Astrocyte of the spinal cord (primary cell): ENCODE results near the gene BSN.

ENCODE experiments used
- DNase-seq: peaks from one replicate; pipeline ENCODE4 v3.0.0; 2011; ENCODE audit warnings: low read depth, low spot score
- H3K4me3 ChIP-seq: 2 replicates; pipeline ENCODE4 v1.5.1; 2011; ENCODE audit warnings: low read depth, mild to moderate bottlenecking, low read length, moderate library complexity
- CTCF ChIP-seq: IDR thresholded peaks from 2 replicates; pipeline ENCODE4 v1.5.1; 2012; ENCODE audit warnings: low read depth, mild to moderate bottlenecking, low read length, inconsistent platforms
- in situ Hi-C: cut with HindIII; loops from 2 replicates; pipeline ENCODE4 v1.10.0; 2017; ENCODE audit warnings: low sequenced_read_pairs

The BSN gene

GRCh38 chr3:49703956-49704355 lies 149.7 kb downstream of the BSN start:
- DNase-seq, result no peak
- no peak for TF ChIP-seq CTCF

GRCh38 chr3:49704629-49705028 lies 150.4 kb downstream of the BSN start:
- no peak for DNase-seq
- in situ Hi-C loops, result no loop called here
- H3K4me3 ChIP-seq, result no peak overlapping the region
- no peak for TF ChIP-seq CTCF

More at GRCh38 chr3:49703956-49704355, 149.7 kb downstream of the BSN start:
- in situ Hi-C loops, result no loop called here
- H3K4me3 ChIP-seq, result no peak overlapping the region

GRCh38 chr3:49705390-49705960 lies 151.2 kb downstream of the BSN start:
- in situ Hi-C loops, result no loop called here
- no peak overlapping the region for H3K4me3 ChIP-seq
- no peak for DNase-seq
- TF ChIP-seq CTCF, result no peak

GRCh38 chr3:49706456-49707112 lies 152.3 kb downstream of the BSN start:
- H3K4me3 ChIP-seq, result no peak overlapping the region
- in situ Hi-C loops, result no loop called here
- DNase-seq, result no peak
- TF ChIP-seq CTCF, result no peak

GRCh38 chr3:49707113-49707480 lies 152.8 kb downstream of the BSN start:
- in situ Hi-C loops, result no loop called here
- H3K4me3 ChIP-seq, result no peak overlapping the region
- peak; percentile 26 for DNase-seq
- TF ChIP-seq CTCF, result no peak

GRCh38 chr3:49709852-49710251 lies 155.6 kb downstream of the BSN start:
- DNase-seq, result no peak
- in situ Hi-C loops, result no loop called here
- no peak overlapping the region for H3K4me3 ChIP-seq
- TF ChIP-seq CTCF, result no peak
